ENCODE data around the gene MEIOC. TPM values are rescaled to one million over a fixed set of nuclear protein-coding genes. Genes with fewer than 3 reads are reported as not detected.

Gene MEIOC
- total RNA-seq, 2 experiments from 2014 or later = 0.16 to 0.25 TPM

DNA sequence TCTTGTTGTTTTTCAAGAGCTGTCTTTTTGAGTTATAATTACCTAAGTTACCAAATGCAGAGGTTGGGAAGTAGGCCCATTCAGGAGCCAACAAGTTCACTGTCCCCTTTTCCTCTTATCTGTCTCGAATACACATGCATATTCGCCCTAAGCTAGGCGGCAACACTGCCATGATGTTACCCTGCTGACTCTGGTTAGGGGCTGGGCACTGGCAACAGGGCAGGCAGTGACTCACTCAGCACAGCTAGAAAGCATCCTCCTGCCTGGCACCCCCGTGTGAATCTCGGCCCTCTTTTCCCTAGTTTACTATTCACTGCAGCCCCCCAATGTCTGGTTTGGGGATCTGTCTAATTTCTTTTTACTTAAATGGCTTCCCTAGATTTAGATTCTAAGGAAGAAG, 66.0 kb downstream of the MEIOC start:
- ChIA-PET POLR2A (interaction anchor here (0.8 kb wide), 1 partner anchor 14 kb away, joined by 4 read pairs; no protein-coding TSS in a partner anchor), CTCF (interaction anchor here (1.0 to 1.2 kb wide), 2 partner anchors 38 to 189 kb away, joined by 3 read pairs; no protein-coding TSS in a partner anchor)
- Mint-ChIP-seq H3K4me3 (no peak overlapping the region), H3K27ac (no peak overlapping the region), H3K27me3 (no peaks in the 10 kb centered on the region), H3K9me3 (no peaks in the 10 kb centered on the region), H3K36me3 (ENCODE audit: low read depth) (peaks cover 18% of the 10 kb centered on the region), H3K4me1 (ENCODE audit: low read depth) (no peaks in the 10 kb centered on the region)
- DNase-seq (no peak), ATAC-seq (no peak)
- intact Hi-C loops (cut with micrococcal nuclease) = no loop called here
- TF ChIP-seq, protein P1, sequence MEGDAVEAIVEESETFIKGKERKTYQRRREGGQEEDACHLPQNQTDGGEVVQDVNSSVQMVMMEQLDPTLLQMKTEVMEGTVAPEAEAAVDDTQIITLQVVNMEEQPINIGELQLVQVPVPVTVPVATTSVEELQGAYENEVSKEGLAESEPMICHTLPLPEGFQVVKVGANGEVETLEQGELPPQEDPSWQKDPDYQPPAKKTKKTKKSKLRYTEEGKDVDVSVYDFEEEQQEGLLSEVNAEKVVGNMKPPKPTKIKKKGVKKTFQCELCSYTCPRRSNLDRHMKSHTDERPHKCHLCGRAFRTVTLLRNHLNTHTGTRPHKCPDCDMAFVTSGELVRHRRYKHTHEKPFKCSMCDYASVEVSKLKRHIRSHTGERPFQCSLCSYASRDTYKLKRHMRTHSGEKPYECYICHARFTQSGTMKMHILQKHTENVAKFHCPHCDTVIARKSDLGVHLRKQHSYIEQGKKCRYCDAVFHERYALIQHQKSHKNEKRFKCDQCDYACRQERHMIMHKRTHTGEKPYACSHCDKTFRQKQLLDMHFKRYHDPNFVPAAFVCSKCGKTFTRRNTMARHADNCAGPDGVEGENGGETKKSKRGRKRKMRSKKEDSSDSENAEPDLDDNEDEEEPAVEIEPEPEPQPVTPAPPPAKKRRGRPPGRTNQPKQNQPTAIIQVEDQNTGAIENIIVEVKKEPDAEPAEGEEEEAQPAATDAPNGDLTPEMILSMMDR (IDR thresholded peaks at IDR 0.05) = no peak

Other genes starting within 250 kb of the MEIOC start
- 10 to 100 TPM; 34.0 to 36.8 TPM for gene GPATCH8, start 153.1 kb upstream of the MEIOC start, total RNA-seq
- under 1 TPM; 0.16 to 0.22 TPM for gene FZD2, start 99.0 kb upstream of the MEIOC start, total RNA-seq
- 10 to 100 TPM; 29.6 to 34.5 TPM for gene CCDC43, start 33.3 kb downstream of the MEIOC start, total RNA-seq
- gene DBF4B, start 52.2 kb downstream of the MEIOC start, total RNA-seq = 10 to 100 TPM; 23.3 to 25.5 TPM
- gene ADAM11, start 102.5 kb downstream of the MEIOC start, total RNA-seq = under 1 TPM; 0.07 to 0.27 TPM
- 1 to 10 TPM; 5.6 TPM for gene GJC1, start 173.8 kb downstream of the MEIOC start, total RNA-seq
- gene HIGD1B, start 191.4 kb downstream of the MEIOC start, total RNA-seq = not detected
- 100 to 1,000 TPM; 207 to 208 TPM for gene EFTUD2, start 243.0 kb downstream of the MEIOC start, total RNA-seq

Measured in activated CD8-positive, alpha-beta T cell treated with anti-CD3 and anti-CD28 coated beads for 36 hours (primary cell).